ACC112 (cell line): Measurements from ENCODE around the gene BTBD9.

Source experiments
- H2AFZ ChIP-seq: fragments of 200-600 bp; sonication (generic); one replicate; pipeline ENCODE4 v1.6.0; 2017; ENCODE audit warnings: antibody characterized with exemption, low read length; ENCODE audit not compliant: unreplicated experiment
- H3K27ac ChIP-seq: fragments of 200-600 bp; sonication (generic); 2 replicates; pipeline ENCODE4 v1.5.1; 2014; ENCODE audit warnings: low read depth, mild to moderate bottlenecking, antibody characterized with exemption, low read length, moderate library complexity
- H3K27me3 ChIP-seq: fragments of 200-600 bp; sonication (generic); 2 replicates; pipeline ENCODE4 v1.6.1; 2014; ENCODE audit warnings: mild to moderate bottlenecking, antibody characterized with exemption, low read length, moderate library complexity, mixed read lengths; ENCODE audit not compliant: insufficient read depth
- H3K36me3 ChIP-seq: fragments of 200-600 bp; sonication (generic); 2 replicates; pipeline ENCODE4 v1.6.1; 2016; ENCODE audit warnings: mild to moderate bottlenecking, antibody characterized with exemption, low read length, moderate library complexity, mixed read lengths; ENCODE audit not compliant: insufficient read depth
- H3K4me1 ChIP-seq: fragments of 200-600 bp; sonication (generic); one replicate; pipeline ENCODE4 v1.6.1; 2016; ENCODE audit warnings: low read length, mixed read lengths; ENCODE audit not compliant: insufficient read depth, unreplicated experiment, control insufficient read depth
- H3K4me3 ChIP-seq: fragments of 200-600 bp; sonication (generic); 2 replicates; pipeline ENCODE4 v1.5.1; 2014; ENCODE audit warnings: mild to moderate bottlenecking, low read depth, low read length
- H3K79me2 ChIP-seq: fragments of 200-600 bp; sonication (generic); one replicate; pipeline ENCODE4 v1.6.0; 2016; ENCODE audit warnings: low read length; ENCODE audit not compliant: control insufficient read depth, unreplicated experiment, insufficient read depth

The BTBD9 gene

GRCh38 chr6:38233161-38233791 is 406.5 kb downstream of the BTBD9 start:
- Histone ChIP-seq H3K4me3 (no peak overlapping the region), H3K27ac (no peak overlapping the region), H3K36me3 (no peaks in the 10 kb centered on the region), H3K4me1 (peaks cover 11% of the 10 kb centered on the region), H2AFZ (no peak overlapping the region), H3K27me3 (no peaks in the 10 kb centered on the region), H3K79me2 (no peaks in the 10 kb centered on the region)

GRCh38 chr6:38225766-38226165 is 414.0 kb downstream of the BTBD9 start:
- H3K36me3 ChIP-seq = no peaks in the 10 kb centered on the region
- H3K4me1 ChIP-seq = no peaks in the 10 kb centered on the region
- no peak overlapping the region for H3K27ac ChIP-seq

GRCh38 chr6:38221251-38221650 is 418.5 kb downstream of the BTBD9 start:
- no peaks in the 10 kb centered on the region for H3K36me3 ChIP-seq
- H3K27me3 ChIP-seq = no peaks in the 10 kb centered on the region
- no peak overlapping the region for H3K27ac ChIP-seq
- H2AFZ ChIP-seq = no peak overlapping the region
- no peaks in the 10 kb centered on the region for H3K79me2 ChIP-seq
- no peaks in the 10 kb centered on the region for H3K4me1 ChIP-seq
- no peak overlapping the region for H3K4me3 ChIP-seq

More at GRCh38 chr6:38225766-38226165, 414.0 kb downstream of the BTBD9 start:
- H3K79me2 ChIP-seq = no peaks in the 10 kb centered on the region
- no peaks in the 10 kb centered on the region for H3K27me3 ChIP-seq
- no peak overlapping the region for H3K4me3 ChIP-seq
- no peak overlapping the region for H2AFZ ChIP-seq

GRCh38 chr6:38220069-38220723 is 419.5 kb downstream of the BTBD9 start:
- no peak overlapping the region for H3K4me3 ChIP-seq
- H2AFZ ChIP-seq = no peak overlapping the region
- H3K27ac ChIP-seq = no peak overlapping the region
- H3K4me1 ChIP-seq = no peaks in the 10 kb centered on the region
- no peaks in the 10 kb centered on the region for H3K27me3 ChIP-seq
- H3K79me2 ChIP-seq = no peaks in the 10 kb centered on the region
- H3K36me3 ChIP-seq = no peaks in the 10 kb centered on the region

- H3K27ac ChIP-seq = no peak overlapping the region
- H2AFZ ChIP-seq = no peak overlapping the region
- peaks cover under 1% of the 10 kb centered on the region for H3K4me1 ChIP-seq
Measured at GRCh38 chr6:38218235-38218634, 421.5 kb downstream of the BTBD9 start.

GRCh38 chr6:38216451-38216850 is 423.3 kb downstream of the BTBD9 start:
- H2AFZ ChIP-seq = no peak overlapping the region

More at GRCh38 chr6:38218235-38218634, 421.5 kb downstream of the BTBD9 start:
- Histone ChIP-seq H3K4me3 (no peak overlapping the region), H3K27me3 (no peaks in the 10 kb centered on the region), H3K36me3 (no peaks in the 10 kb centered on the region), H3K79me2 (no peaks in the 10 kb centered on the region)

GRCh38 chr6:38215651-38216311 is 423.9 kb downstream of the BTBD9 start:
- H3K79me2 ChIP-seq = no peaks in the 10 kb centered on the region

More at GRCh38 chr6:38216451-38216850, 423.3 kb downstream of the BTBD9 start:
- Histone ChIP-seq H3K36me3 (no peaks in the 10 kb centered on the region), H3K79me2 (no peaks in the 10 kb centered on the region), H3K27me3 (no peaks in the 10 kb centered on the region), H3K27ac (no peak overlapping the region), H3K4me1 (peaks cover 9% of the 10 kb centered on the region), H3K4me3 (no peak overlapping the region)

GRCh38 chr6:38215225-38215624 is 424.5 kb downstream of the BTBD9 start:
- no peak overlapping the region for H3K4me3 ChIP-seq
- H3K27me3 ChIP-seq = no peaks in the 10 kb centered on the region
- H2AFZ ChIP-seq = no peak overlapping the region
- H3K36me3 ChIP-seq = no peaks in the 10 kb centered on the region
- no peaks in the 10 kb centered on the region for H3K79me2 ChIP-seq
- H3K4me1 ChIP-seq = peaks cover 9% of the 10 kb centered on the region
- H3K27ac ChIP-seq = no peak overlapping the region

More at GRCh38 chr6:38215651-38216311, 423.9 kb downstream of the BTBD9 start:
- H3K4me1 ChIP-seq = peaks cover 9% of the 10 kb centered on the region
- no peak overlapping the region for H2AFZ ChIP-seq
- no peaks in the 10 kb centered on the region for H3K36me3 ChIP-seq
- no peak overlapping the region for H3K4me3 ChIP-seq
- no peaks in the 10 kb centered on the region for H3K27me3 ChIP-seq
- H3K27ac ChIP-seq = no peak overlapping the region

- no peak overlapping the region for H2AFZ ChIP-seq
- no peak overlapping the region for H3K27ac ChIP-seq
Measured at GRCh38 chr6:38214159-38214558, 425.6 kb downstream of the BTBD9 start.

GRCh38 chr6:38213251-38213658 is 426.5 kb downstream of the BTBD9 start:
- Histone ChIP-seq H3K79me2 (no peaks in the 10 kb centered on the region), H3K36me3 (no peaks in the 10 kb centered on the region), H3K4me1 (peaks cover 9% of the 10 kb centered on the region), H2AFZ (no peak overlapping the region), H3K4me3 (no peak overlapping the region), H3K27ac (no peak overlapping the region), H3K27me3 (no peaks in the 10 kb centered on the region)

More at GRCh38 chr6:38214159-38214558, 425.6 kb downstream of the BTBD9 start:
- Histone ChIP-seq H3K27me3 (no peaks in the 10 kb centered on the region), H3K4me3 (no peak overlapping the region), H3K36me3 (no peaks in the 10 kb centered on the region), H3K79me2 (no peaks in the 10 kb centered on the region), H3K4me1 (peaks cover 9% of the 10 kb centered on the region)
